ENCODE results near the gene WNT9B. TPM values are rescaled to one million over a fixed set of nuclear protein-coding genes. Genes with fewer than 3 reads are reported as not detected.

The WNT9B gene
- total RNA-seq, 2 experiments from 2014 or later = not detected

DNA sequence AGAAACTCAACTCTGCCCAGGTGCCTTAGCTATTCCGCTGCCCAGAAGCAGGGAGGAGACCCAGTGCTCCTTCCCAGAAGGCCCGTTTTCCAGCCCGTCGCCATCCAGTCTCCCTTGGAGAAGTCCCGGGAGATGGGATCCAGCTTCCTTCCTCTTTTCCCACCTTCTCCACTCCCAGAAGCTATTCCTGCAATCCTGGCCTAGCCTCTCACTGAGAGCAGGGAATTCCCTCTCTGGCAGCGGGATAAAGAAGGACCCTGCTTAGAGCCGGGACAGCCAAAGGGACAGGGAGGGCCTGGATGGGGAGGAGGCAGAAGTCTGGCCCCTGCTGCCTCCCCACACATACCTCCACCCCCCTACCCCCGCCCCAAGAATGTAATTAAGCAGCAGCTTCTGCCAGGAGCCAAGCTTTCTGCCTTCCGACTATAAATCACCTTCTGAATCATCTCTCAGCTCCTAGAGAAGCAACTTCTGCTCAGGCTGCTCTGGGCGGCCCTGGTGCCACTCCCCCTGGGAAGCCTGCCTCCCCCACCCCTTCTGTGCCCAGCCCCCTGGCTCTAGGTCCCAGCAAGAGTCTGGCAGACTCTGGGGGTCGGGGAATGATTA, 39.3 kb upstream of the WNT9B start:
- Histone ChIP-seq H3K27me3 (ENCODE audit: control insufficient read depth in 1 of 2, insufficient read depth in 2 of 2, low read length in 2 of 2) (peaks cover 39 to 48% of the 10 kb centered on the region in 2 experiments), H3K27ac (ENCODE audit: low read depth in 1 of 2, low read length in 2 of 2) (no peak overlapping the region), H3K4me1 (ENCODE audit: insufficient read depth, low read length) (no peaks in the 10 kb centered on the region), H3K9me3 (ENCODE audit: control insufficient read depth in 1 of 2, insufficient read depth in 1 of 2, low read length in 2 of 2) (peaks cover 0 to 1% of the 10 kb centered on the region in 2 experiments), H3K36me3 (ENCODE audit: insufficient read depth, low read length) (no peaks in the 10 kb centered on the region), H3K4me3 (ENCODE audit: low read length) (no peak overlapping the region)
- Mint-ChIP-seq H3K36me3 (ENCODE audit: low read depth) (no peaks in the 10 kb centered on the region), H3K27me3 (peaks cover 67% of the 10 kb centered on the region), H3K27ac (no peak overlapping the region), H3K4me3 (no peak overlapping the region), H3K4me1 (ENCODE audit: low read depth) (peaks cover 3% of the 10 kb centered on the region), H3K9me3 (no peaks in the 10 kb centered on the region)
- intact Hi-C loops (cut with DNase I, micrococcal nuclease) = no loop called here
- TF ChIP-seq, protein P1, sequence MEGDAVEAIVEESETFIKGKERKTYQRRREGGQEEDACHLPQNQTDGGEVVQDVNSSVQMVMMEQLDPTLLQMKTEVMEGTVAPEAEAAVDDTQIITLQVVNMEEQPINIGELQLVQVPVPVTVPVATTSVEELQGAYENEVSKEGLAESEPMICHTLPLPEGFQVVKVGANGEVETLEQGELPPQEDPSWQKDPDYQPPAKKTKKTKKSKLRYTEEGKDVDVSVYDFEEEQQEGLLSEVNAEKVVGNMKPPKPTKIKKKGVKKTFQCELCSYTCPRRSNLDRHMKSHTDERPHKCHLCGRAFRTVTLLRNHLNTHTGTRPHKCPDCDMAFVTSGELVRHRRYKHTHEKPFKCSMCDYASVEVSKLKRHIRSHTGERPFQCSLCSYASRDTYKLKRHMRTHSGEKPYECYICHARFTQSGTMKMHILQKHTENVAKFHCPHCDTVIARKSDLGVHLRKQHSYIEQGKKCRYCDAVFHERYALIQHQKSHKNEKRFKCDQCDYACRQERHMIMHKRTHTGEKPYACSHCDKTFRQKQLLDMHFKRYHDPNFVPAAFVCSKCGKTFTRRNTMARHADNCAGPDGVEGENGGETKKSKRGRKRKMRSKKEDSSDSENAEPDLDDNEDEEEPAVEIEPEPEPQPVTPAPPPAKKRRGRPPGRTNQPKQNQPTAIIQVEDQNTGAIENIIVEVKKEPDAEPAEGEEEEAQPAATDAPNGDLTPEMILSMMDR (IDR thresholded peaks at IDR 0.05) = no peak
- ATAC-seq (ENCODE audit: poor library complexity) (no peak), DNase-seq (no peak)
- CTCF ChIA-PET = interaction anchor here (0.5 kb wide), 1 partner anchor 16 kb away, joined by 3 read pairs; no protein-coding TSS in a partner anchor
- POLR2A ChIA-PET = no interaction called here

DNA sequence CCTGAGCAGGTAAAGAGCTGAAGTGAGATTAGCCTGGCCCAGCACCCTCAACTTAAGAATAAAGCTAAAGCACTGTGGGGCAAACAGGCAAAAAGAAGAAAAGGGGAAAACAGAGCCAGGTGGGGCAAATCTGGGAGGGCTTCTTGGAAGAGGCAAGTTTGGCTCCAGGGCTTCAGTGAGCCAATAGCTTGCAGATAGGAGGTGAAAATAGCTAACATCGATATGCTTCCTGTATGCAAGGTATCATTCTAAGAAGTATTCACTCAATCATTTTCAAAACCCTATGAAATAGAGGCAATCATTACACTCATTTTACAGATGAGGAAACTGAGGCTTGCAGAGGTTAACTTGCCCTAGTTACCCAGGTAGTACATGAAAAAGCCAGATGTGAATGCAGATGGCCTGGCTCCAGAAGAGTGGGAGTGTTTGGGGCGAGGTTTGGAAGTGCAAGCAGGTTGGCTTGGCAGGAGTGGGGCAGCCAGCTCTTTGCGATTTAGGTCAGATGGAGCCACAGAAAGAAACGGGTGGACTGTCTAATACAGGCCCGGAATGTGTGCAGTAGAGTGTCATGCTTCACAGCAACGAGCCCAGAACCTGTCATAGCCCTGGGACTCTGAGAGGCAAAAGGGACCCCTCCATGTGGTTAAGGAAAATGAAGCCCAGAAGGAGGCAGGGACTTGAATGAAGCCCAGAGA, 38.6 kb upstream of the WNT9B start:
- ATAC-seq (ENCODE audit: poor library complexity) (no peak), DNase-seq (no peak)
- H3K36me3 Mint-ChIP-seq (ENCODE audit: low read depth) = no peaks in the 10 kb centered on the region
- Histone ChIP-seq H3K4me1 (ENCODE audit: insufficient read depth, low read length) (peaks cover 4% of the 10 kb centered on the region), H3K4me3 (ENCODE audit: low read length) (no peak overlapping the region), H3K27ac (ENCODE audit: low read depth in 1 of 2, low read length in 2 of 2) (no peak overlapping the region), H3K36me3 (ENCODE audit: insufficient read depth, low read length) (no peaks in the 10 kb centered on the region), H3K9me3 (ENCODE audit: control insufficient read depth in 1 of 2, insufficient read depth in 1 of 2, low read length in 2 of 2) (peaks cover 0 to 6% of the 10 kb centered on the region in 2 experiments), H3K27me3 (ENCODE audit: control insufficient read depth in 1 of 2, insufficient read depth in 2 of 2, low read length in 2 of 2) (peaks cover 46 to 55% of the 10 kb centered on the region in 2 experiments)
- no peak overlapping the region for H3K27ac Mint-ChIP-seq
- CTCF ChIA-PET = no interaction called here
- no peak overlapping the region for H3K4me3 Mint-ChIP-seq
- intact Hi-C loops (cut with DNase I, micrococcal nuclease) = no loop called here
- POLR2A ChIA-PET = no interaction called here
- peaks cover 9% of the 10 kb centered on the region for H3K4me1 Mint-ChIP-seq (ENCODE audit: low read depth)
- no peaks in the 10 kb centered on the region for H3K9me3 Mint-ChIP-seq
- TF ChIP-seq, protein P1 (IDR thresholded peaks at IDR 0.05) = no peak
- H3K27me3 Mint-ChIP-seq = peaks cover 74% of the 10 kb centered on the region

DNA sequence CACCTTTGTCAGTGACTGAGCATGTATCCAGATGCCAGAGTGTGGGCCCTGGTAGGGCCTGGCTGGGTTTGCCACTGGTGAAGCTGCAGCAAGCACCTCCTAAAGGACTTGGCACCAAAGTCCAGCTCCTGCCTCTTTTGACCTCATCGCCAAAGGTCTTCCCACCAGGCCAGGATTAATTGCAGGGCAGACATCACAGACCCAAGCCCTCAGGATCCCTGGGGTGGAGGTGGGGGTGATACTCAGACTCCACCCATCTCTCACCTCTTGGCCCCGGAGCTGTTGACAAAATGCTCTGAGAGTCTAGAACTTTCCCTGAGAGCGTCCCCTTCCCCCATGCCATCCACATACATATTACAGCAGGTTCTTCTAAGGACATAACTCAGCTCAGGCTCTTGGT, 37.5 kb upstream of the WNT9B start:
- DNase-seq (no peak), ATAC-seq (ENCODE audit: poor library complexity) (no peak)
- Histone ChIP-seq H3K27ac (ENCODE audit: low read depth in 1 of 2, low read length in 2 of 2) (no peak overlapping the region), H3K4me1 (ENCODE audit: insufficient read depth, low read length) (peaks cover 15% of the 10 kb centered on the region), H3K36me3 (ENCODE audit: insufficient read depth, low read length) (no peaks in the 10 kb centered on the region), H3K4me3 (ENCODE audit: low read length) (no peak overlapping the region), H3K9me3 (ENCODE audit: control insufficient read depth in 1 of 2, insufficient read depth in 1 of 2, low read length in 2 of 2) (peaks cover 0 to 6% of the 10 kb centered on the region in 2 experiments), H3K27me3 (ENCODE audit: control insufficient read depth in 1 of 2, insufficient read depth in 2 of 2, low read length in 2 of 2) (peaks cover 56 to 65% of the 10 kb centered on the region in 2 experiments)
- H3K27ac Mint-ChIP-seq = no peak overlapping the region
- no peaks in the 10 kb centered on the region for H3K36me3 Mint-ChIP-seq (ENCODE audit: low read depth)
- ChIA-PET CTCF (no interaction called here), POLR2A (no interaction called here)
- intact Hi-C loops (cut with DNase I, micrococcal nuclease) = no loop called here
- H3K9me3 Mint-ChIP-seq = no peaks in the 10 kb centered on the region
- peaks cover 81% of the 10 kb centered on the region for H3K27me3 Mint-ChIP-seq
- peaks cover 13% of the 10 kb centered on the region for H3K4me1 Mint-ChIP-seq (ENCODE audit: low read depth)
- no peak overlapping the region for H3K4me3 Mint-ChIP-seq
- TF ChIP-seq, protein P1 (IDR thresholded peaks at IDR 0.05) = no peak

Measured in CD4-positive, alpha-beta T cell (primary cell).